TTC549 (cell line): ENCODE results near the gene PARD3.

ENCODE experiments used
- FAIRE-seq: peaks from 2 replicates; lab custom pipeline; 2012; peaks lifted over from hg19 to GRCh38; lab: Jason Lieb, UNC

PARD3 gene

GRCh38 chr10:34114914-34115313 lies 700.2 kb downstream of the PARD3 start:
- no peak for FAIRE-seq

GRCh38 chr10:34113504-34114225 lies 701.4 kb downstream of the PARD3 start:
- no peak for FAIRE-seq

DNA sequence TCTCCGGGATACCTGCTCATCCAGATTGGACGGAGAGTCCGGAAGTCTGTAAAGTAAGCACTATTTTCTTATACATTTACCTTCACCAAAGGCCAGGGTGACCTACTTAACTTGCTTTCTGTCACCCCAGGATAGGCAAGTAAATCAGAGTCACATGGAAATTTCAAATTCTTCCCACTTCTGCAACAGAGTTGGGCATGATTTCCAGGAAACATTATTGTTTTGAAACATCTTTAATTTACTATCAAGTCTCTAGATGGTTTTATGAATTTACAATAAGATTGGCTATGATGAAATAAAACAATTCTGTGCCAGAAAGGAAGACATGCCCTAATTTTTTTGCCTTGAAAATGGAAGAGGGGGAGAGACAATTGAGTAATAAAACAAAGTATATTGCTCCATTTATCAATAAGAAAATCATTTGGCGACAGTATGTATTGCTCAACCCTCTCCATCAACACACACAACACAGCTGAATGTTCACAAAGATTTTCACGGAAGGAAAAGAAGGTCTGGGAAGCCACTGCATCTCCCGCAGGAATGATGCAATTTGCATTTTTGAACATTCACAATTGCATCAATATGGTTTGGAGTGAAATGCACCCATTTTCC lies 702.8 kb downstream of the PARD3 start:
- FAIRE-seq = no peak

- FAIRE-seq = no peak
Observed at GRCh38 chr10:34111179-34111578, 703.9 kb downstream of the PARD3 start.

DNA sequence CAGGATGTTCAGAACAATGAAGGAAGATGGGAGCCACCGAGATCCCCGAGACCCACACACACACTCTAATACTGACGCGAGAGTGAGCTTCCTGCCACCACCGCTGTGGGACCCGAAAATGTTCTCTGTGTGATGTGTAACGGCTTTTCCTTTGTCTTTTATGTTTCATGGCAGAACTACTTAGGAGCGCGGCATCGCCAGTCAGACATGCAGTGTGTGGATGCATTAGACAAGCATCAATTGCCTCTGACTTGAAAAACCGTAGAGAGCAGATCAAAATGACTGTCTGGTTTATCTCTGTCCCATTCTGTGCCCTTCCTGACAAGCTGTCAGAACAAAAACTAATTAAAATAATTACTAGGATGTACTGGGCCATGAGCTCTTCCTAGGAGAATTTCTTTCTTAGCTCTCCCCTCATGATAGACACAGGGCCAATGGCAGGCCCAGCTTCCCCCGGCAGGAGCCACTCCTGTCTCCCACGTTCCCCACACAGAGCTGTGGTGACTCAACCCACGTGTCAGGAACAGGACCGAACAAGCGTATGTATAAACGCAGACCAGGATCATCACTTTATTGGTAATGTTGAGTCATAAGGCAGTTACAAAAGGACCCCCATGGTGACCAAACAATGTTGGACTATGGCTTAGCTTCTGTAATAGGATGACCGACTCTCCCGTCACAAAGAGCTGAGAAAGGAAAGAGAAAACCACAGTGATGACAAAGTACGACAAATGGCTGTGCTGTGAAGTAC lies 705.0 kb downstream of the PARD3 start:
- FAIRE-seq = no peak

DNA sequence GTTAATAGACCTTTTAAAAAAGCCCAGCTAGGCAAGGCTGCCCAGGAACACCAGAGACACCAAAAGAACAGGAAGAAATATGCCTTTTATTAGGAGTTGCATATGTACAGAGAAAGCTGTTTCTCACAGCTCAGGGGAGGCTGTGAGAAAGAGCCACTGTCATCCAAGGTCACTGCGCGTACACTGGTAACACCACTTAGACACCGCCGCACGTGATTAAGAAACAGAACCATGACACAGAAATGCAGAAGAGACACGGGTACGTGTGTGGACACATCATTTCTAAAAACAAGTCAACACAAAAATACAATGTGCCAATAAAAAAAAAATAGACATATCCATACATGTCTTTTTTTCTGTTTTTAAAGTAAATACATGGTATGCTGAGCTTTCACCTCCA lies 705.6 kb downstream of the PARD3 start:
- no peak for FAIRE-seq

DNA sequence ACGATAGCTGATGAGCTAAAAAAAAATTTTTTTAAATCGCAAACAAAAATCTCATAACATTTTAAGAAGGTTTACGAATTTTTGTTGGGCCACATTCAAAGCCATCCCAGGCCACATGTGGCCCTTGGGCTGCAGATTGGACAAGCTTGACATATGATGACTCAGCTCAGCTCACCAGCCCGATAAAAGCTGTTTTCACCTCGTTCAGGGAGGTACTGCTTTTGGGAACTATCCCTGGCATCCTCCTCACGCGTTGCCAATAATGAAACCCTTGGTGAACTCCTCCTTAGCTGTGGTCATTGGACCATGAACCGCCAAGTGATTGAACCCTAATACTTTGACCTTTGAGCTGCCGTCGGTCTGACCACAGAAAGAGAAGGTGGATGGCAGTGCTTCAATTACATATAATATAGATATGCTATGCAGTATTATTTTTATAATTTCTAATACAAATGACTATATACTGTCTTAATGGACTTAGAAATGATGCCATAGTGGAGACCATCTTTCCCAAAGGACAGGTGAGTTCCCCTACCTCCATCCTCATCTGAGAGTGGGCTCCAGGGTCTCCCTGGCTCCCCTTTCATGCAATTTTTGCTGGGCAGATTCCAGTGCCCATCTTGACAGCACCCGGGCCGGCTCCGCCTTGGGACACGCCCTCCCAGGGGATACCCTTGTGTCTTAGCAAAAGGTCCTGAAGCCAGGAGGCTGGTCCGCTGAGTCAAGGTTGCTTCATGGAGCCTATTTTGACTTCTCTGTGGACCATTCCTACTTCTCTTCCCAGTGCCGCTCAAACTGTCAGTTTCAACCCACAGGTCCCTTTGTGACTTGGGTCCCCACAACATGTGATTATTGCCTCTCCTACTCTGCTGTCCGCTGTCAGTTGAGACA lies 707.2 kb downstream of the PARD3 start:
- no peak for FAIRE-seq

GRCh38 chr10:34106356-34106885 lies 708.7 kb downstream of the PARD3 start:
- FAIRE-seq = no peak

DNA sequence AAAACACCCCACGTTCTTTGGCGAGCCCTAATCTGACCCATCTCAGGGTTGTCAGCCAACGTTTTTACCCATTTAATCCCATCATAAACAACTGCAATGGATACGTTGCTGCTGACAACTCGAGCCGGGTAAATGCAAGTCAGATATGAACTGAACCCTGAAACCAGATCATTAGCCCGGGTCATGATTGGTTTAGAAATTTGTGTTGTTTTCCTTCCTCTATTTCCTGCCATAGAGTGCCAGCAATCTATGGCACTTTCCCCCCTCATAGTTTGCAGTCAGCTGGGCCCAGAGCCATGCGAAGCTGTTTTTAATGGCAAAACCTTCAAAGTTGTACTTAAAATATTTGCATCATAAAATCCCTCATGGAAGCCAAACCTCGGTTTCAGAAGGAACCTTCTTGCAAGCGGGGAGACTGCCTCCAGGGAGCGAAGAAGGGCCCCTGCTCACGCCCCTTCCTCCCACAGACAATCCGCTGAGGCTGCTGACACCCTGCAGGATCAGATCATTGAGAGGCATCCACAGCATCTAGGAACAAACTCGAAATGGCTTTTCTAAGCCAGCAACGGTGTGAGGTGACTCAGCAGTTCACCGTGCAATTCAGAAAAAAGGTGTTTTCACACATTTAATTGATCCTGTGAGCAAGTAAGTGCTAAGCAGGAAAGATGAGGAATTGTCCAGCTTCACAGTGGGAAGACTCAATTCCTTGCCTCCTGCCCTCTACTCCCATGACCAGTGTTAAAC lies 710.1 kb downstream of the PARD3 start:
- no peak for FAIRE-seq

DNA sequence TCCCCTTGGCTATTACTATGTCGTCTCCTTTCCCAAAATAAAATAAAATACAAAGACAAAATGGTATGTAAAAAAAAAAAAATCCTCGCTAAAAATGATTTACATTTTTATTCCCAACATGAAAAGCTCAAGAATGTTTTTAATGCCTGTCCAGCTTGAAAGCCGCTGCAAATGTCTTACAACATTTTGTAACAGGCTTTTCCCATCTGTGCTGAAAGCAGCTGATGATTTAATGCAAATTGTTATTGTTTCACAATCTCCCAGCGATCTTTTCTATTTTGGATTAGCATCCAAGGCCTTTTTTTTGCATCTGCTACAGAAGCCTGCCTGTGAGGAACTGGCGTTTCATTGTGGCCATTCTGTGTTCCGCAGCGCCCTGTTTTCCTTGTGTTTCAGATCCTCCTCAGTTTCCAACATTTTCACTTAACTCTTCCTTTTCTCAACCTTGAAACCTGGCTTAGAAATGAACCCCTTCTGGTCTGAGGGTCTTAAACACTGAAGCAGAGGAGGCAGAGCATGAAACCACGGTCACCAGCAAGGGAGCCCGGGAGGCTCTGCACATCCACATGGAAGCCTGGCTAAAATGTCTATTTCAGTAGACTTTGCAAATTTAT lies 712.1 kb downstream of the PARD3 start:
- FAIRE-seq = no peak

GRCh38 chr10:34102237-34102673 lies 712.8 kb downstream of the PARD3 start:
- no peak for FAIRE-seq

- no peak for FAIRE-seq
Observed at GRCh38 chr10:34101001-34101400, 714.1 kb downstream of the PARD3 start.

- FAIRE-seq = no peak
Observed at GRCh38 chr10:34098821-34099567, 716.1 kb downstream of the PARD3 start.

- FAIRE-seq = no peak
Observed at GRCh38 chr10:34097682-34098081, 717.4 kb downstream of the PARD3 start.

GRCh38 chr10:34094961-34095360 lies 720.1 kb downstream of the PARD3 start:
- no peak for FAIRE-seq

- no peak for FAIRE-seq
Observed at GRCh38 chr10:34094146-34094696, 720.9 kb downstream of the PARD3 start.

- no peak for FAIRE-seq
Observed at GRCh38 chr10:34092891-34093290, 722.2 kb downstream of the PARD3 start.

GRCh38 chr10:34091635-34092195 lies 723.4 kb downstream of the PARD3 start:
- FAIRE-seq = no peak

DNA sequence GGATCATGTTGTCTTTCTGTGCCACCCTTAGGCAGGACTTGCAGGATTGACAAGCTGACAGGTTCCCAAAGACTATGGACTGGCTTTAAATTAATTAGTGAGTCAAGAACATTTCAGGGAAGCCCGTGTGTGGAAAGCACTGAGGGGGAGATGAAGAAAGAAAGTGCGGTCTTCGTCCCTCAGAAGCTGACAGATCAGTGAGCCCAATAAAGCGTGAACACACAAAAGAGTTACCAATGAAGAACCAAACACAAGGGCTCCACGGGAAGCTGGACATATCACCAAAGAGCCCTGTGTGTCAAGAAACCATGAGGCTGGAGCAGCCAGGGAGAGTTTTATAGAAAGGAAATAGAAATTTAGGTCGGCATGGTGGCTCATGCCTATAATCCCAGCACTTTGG lies 725.8 kb downstream of the PARD3 start:
- FAIRE-seq = no peak
